Activated T-cell treated with anti-CD3 and anti-CD28 coated beads, Interleukin-2, amount 50 U/mL, for 72 hours (primary cell): ENCODE data around the gene ZSWIM7. TPM values are rescaled to one million over a fixed set of nuclear protein-coding genes. Genes with fewer than 3 reads are reported as not detected.
A peak's percentile ranks its signal among the peaks of the same experiment; 100 is the strongest.

Experiments
- ATAC-seq, 2 donors: fragments of 150-1000 bp; cut with Tn5 transposase; replicated peaks in 1 of 2; 2 replicates each; pipeline ENCODE4 v1.10.0; 2021; ENCODE audit warnings: moderate library complexity in 2 of 2, mild to moderate bottlenecking in 1 of 2
- DNase-seq, 2 donors: peaks; one replicate each; pipeline ENCODE4 v3.0.0; 2021 to 2022; ENCODE audit warnings: mixed read lengths in 1 of 2
- H3K27ac Mint-ChIP-seq: one replicate; pipeline ENCODE4 v1.8.0; 2022; ENCODE audit warnings: mild to moderate bottlenecking, moderate library complexity, mixed read lengths
- H3K27me3 Mint-ChIP-seq: one replicate; pipeline ENCODE4 v1.8.0; 2022; ENCODE audit warnings: low read depth, mixed read lengths
- H3K36me3 Mint-ChIP-seq, 2 donors: one replicate each; pipeline ENCODE4 v1.8.0; 2022; ENCODE audit warnings: mixed read lengths in 2 of 2, mild to moderate bottlenecking in 1 of 2; ENCODE audit not compliant: insufficient read depth in 2 of 2
- H3K4me1 Mint-ChIP-seq: one replicate; pipeline ENCODE4 v1.8.0; 2022; ENCODE audit warnings: low read depth, mixed read lengths
- H3K4me3 Mint-ChIP-seq, 2 donors: one replicate each; pipeline ENCODE4 v1.8.0; 2022; ENCODE audit warnings: mild to moderate bottlenecking in 2 of 2, mixed read lengths in 2 of 2, moderate library complexity in 2 of 2
- H3K9me3 Mint-ChIP-seq, 2 donors: one replicate each; pipeline ENCODE4 v1.8.0; 2022; ENCODE audit warnings: mixed read lengths in 2 of 2
- total RNA-seq, 2 donors: library from RNA; stranded (reverse); gene quantifications; one replicate each; pipeline ENCODE4 v1.2.3, GENCODE V29; 2022

Gene ZSWIM7
- total RNA-seq, 2 donors from 2014 or later, result 14.2 to 14.6 TPM

DNA sequence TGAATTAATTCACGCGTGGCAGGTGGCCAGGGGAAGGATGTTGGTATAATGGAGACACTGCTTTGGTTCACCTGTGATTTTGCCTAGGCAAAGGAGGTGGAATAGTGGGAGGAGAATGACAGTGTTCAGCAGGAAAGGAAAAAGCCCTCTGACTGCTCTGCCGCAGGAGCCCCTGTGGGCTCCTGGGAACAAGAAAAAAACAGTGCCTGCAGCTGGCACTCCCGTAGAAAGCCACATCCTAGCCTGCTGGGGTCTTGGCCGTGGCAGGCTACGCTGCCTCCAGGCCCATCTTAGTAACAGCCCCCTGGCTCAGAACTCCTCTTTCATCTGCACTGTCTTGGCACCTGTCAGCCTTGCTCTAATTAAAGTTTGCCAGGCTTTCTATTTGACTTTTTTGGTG, 34.0 kb downstream of the ZSWIM7 start:
- no peak overlapping the region for H3K4me3 Mint-ChIP-seq
- H3K9me3 Mint-ChIP-seq, result no peaks in the 10 kb centered on the region
- peaks cover 35% of the 10 kb centered on the region for H3K27me3 Mint-ChIP-seq
- no peak overlapping the region for H3K27ac Mint-ChIP-seq
- peaks cover 14% of the 10 kb centered on the region for H3K4me1 Mint-ChIP-seq
- ATAC-seq (no peak), DNase-seq (no peak)
- H3K36me3 Mint-ChIP-seq, result no peaks in the 10 kb centered on the region

DNA sequence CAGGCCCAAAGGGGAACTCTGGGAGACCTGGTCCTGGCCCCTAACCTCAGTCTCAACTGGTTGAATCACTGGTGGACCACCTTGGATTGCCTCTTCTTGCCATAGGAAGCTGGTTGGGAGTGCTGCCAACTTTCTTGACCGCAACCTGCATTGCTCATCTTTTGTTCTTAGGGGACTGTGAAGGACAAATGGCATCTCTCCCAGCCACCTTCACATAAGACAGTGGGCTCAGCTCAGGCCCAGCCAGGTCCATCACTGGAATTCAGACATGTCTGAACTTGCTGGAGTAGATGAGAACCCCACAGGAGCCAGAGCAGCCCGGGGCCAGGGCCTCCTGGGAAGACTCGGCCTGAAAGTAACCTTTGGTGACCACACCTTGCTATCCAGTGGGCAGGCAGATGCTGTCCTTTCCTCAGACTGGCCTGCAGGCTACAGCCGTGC, 35.8 kb downstream of the ZSWIM7 start:
- Mint-ChIP-seq H3K4me1 (peaks cover 27% of the 10 kb centered on the region), H3K27me3 (peaks cover 29% of the 10 kb centered on the region), H3K9me3 (no peaks in the 10 kb centered on the region), H3K27ac (no peak overlapping the region), H3K36me3 (no peaks in the 10 kb centered on the region), H3K4me3 (no peak overlapping the region)
- ATAC-seq (no peak), DNase-seq (no peak)

DNA sequence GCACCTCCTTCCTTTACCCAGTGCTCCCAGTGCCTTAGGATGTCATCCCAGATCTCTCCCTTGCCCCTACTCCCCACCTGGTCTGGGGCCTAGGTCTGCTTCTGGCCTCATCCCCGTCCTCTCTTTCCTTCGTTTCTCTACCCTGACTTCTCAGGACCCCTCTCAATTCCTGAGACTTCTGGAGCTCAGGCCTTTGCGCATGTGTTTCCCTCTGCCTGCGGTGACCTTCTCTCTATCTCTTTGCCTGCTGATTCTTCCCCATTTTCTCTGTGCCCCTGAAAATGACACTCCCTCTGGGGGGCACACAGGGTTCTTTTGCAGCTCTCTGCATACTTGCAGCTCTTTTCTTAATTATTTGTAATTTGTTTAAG, 41.0 kb downstream of the ZSWIM7 start:
- Mint-ChIP-seq H3K27ac (peak overlapping the region; percentile 49), H3K4me1 (peaks cover 40% of the 10 kb centered on the region), H3K4me3 (peak overlapping the region; percentile 33 to 60), H3K27me3 (peaks cover 60% of the 10 kb centered on the region), H3K36me3 (no peaks in the 10 kb centered on the region), H3K9me3 (no peaks in the 10 kb centered on the region)
- DNase-seq (no peak), ATAC-seq (no peak)

GRCh38 chr17:15957608-15958307, 41.7 kb downstream of the ZSWIM7 start:
- no peak for DNase-seq
- no peaks in the 10 kb centered on the region for H3K9me3 Mint-ChIP-seq
- H3K27ac Mint-ChIP-seq, result no peak overlapping the region
- peak overlapping the region in 1 of 2 donors; percentile 66 for H3K4me3 Mint-ChIP-seq
- H3K4me1 Mint-ChIP-seq, result peaks cover 40% of the 10 kb centered on the region
- H3K36me3 Mint-ChIP-seq, result no peaks in the 10 kb centered on the region
- peaks cover 66% of the 10 kb centered on the region for H3K27me3 Mint-ChIP-seq
- no peak for ATAC-seq

DNA sequence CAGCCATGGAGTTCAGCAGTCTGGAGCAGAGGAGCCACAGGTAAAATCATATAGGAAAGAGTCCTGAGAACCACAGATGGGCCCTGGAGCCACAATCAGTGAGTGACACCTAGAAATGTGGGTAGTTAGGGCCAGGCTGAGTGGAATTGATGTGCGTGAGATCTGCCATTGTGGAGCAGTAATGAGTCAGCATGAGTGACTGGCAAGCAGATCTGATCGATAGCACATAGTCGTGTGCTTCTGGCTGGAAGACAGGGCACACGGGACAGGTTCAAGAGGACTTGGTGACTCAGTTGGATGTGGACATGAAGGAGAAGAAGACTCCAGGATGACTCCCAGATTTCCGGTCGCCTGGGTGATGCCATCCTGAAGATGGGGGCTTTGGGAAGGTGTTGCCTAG, 42.3 kb downstream of the ZSWIM7 start:
- Mint-ChIP-seq H3K4me1 (peaks cover 40% of the 10 kb centered on the region), H3K36me3 (no peaks in the 10 kb centered on the region), H3K9me3 (no peaks in the 10 kb centered on the region), H3K27me3 (peaks cover 69% of the 10 kb centered on the region), H3K4me3 (peak overlapping the region; percentile 13 to 66), H3K27ac (no peak overlapping the region)
- ATAC-seq (peak; percentile 75 to 76), DNase-seq (peak; percentile 61 to 68)

- Mint-ChIP-seq H3K4me1 (peaks cover 40% of the 10 kb centered on the region), H3K27me3 (peaks cover 60% of the 10 kb centered on the region), H3K9me3 (no peaks in the 10 kb centered on the region), H3K27ac (no peak overlapping the region), H3K36me3 (no peaks in the 10 kb centered on the region), H3K4me3 (no peak overlapping the region)
- ATAC-seq, result no peak
- no peak for DNase-seq
These were observed 43.5 kb downstream of the ZSWIM7 start for GRCh38 chr17:15955793-15956541.

- no peak overlapping the region for H3K4me3 Mint-ChIP-seq
- no peaks in the 10 kb centered on the region for H3K36me3 Mint-ChIP-seq
- peaks cover 33% of the 10 kb centered on the region for H3K4me1 Mint-ChIP-seq
- H3K9me3 Mint-ChIP-seq, result no peaks in the 10 kb centered on the region
- DNase-seq (no peak), ATAC-seq (no peak)
- H3K27me3 Mint-ChIP-seq, result peaks cover 69% of the 10 kb centered on the region
- no peak overlapping the region for H3K27ac Mint-ChIP-seq
These were observed 45.3 kb downstream of the ZSWIM7 start for GRCh38 chr17:15954222-15954621.

- Mint-ChIP-seq H3K9me3 (no peaks in the 10 kb centered on the region), H3K4me1 (peaks cover 22% of the 10 kb centered on the region), H3K4me3 (no peak overlapping the region), H3K36me3 (no peaks in the 10 kb centered on the region), H3K27ac (no peak overlapping the region), H3K27me3 (peaks cover 61% of the 10 kb centered on the region)
- ATAC-seq (no peak), DNase-seq (no peak)
These were observed 46.4 kb downstream of the ZSWIM7 start for GRCh38 chr17:15952916-15953790.

GRCh38 chr17:15952048-15952532, 47.4 kb downstream of the ZSWIM7 start:
- Mint-ChIP-seq H3K4me1 (peaks cover 12% of the 10 kb centered on the region), H3K27ac (no peak overlapping the region), H3K36me3 (no peaks in the 10 kb centered on the region), H3K9me3 (no peaks in the 10 kb centered on the region), H3K4me3 (no peak overlapping the region), H3K27me3 (peaks cover 56% of the 10 kb centered on the region)
- no peak for DNase-seq
- no peak for ATAC-seq

DNA sequence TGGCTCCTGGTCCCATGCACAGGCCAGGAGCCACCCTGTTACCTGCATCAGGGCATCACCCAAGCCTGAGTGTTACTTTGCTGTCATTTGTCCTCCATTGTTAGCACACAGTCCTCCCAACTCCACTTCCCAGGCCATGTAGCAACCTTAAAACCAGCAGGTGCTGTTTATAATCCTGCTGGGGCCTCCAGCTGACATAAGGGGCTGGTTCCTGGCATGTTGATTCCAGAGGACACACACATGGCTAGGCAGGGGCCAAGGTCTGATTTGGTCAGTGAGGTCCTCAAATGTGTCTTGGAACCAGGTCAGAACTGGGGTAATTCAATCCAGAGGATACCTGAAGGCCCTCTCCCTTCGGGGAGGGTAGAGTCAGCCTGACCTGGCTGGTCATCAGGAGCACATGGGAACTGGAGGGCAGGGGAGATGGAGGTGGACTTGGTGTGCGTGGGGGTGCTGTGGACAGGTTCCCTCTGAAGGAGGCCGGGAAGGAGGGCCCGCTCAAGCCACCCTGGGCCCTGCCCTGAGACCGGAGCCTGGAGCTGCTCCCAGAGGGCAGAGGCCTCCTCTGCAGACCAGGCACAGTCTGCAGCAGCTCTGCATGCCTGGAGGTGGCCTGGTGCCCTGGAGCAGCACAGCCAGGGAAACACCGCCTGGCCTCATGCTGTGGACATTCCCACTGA, 48.0 kb downstream of the ZSWIM7 start:
- Mint-ChIP-seq H3K9me3 (no peaks in the 10 kb centered on the region), H3K27me3 (peaks cover 56% of the 10 kb centered on the region), H3K4me1 (peaks cover 6% of the 10 kb centered on the region), H3K27ac (no peak overlapping the region), H3K36me3 (no peaks in the 10 kb centered on the region), H3K4me3 (no peak overlapping the region)
- peak in 1 of 2 donors; percentile 17 for ATAC-seq
- DNase-seq, result no peak

DNA sequence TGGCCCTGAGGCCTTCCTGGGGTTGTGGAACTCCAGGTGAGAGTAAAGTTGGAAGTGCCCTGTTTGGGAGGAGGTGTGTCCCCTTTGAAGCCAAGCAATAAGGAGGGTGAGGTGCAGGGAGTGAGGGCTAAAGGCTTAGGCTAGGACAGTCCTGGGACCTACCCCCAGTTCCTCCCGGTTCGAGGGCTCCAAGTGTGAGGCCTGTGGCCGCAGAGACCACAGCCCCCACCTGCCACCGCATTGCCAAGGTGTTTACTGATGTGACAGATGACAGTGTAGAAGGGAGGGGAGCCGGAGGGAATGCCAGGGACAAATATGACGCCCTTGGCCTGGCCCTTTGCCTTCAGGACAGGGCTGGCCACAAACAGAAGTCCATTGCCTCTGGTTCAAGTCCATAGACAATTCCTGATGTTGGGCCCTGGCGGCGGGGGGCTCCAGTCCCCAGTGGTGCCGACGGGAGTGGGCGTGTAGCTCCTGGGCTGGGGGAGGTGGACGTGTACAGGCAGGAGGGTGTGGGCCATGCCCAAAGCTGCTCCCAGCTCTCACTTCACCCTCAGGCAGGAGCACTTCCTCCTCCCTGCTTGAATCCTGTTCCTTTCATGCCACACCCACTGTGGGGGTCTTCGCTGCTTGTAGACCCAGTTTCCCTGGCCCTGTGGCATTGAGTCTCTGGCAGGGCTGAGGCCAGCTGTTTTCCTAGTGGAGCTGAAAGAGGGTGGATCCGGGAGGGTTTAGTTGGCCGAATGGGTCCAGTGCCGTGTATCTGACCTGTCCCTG, 51.3 kb downstream of the ZSWIM7 start:
- Mint-ChIP-seq H3K4me3 (no peak overlapping the region), H3K36me3 (no peaks in the 10 kb centered on the region), H3K27ac (no peak overlapping the region), H3K27me3 (peaks cover 45% of the 10 kb centered on the region), H3K9me3 (no peaks in the 10 kb centered on the region), H3K4me1 (peaks cover 7% of the 10 kb centered on the region)
- DNase-seq (no peak), ATAC-seq (no peak)

DNA sequence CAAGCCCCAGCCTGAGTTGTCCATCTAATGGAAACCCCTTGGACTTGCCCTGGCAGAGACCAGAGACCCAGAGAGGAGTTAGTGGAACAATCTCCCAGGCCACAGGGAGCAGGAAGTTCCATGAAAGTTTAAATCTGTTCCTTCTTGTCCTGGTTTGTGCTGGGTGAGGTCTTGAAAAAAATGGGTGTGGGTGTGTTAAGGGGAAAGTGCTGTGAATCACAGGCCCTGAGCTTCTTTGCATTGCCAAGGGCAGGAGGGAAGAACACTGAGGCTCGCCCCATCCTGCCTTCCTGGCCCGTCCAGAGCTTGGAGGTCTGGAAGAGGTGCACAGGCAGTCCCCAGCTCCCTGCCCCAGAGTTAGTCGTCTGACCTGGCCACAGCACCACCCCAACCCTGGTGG, 52.2 kb downstream of the ZSWIM7 start:
- Mint-ChIP-seq H3K27ac (no peak overlapping the region), H3K4me1 (peaks cover 7% of the 10 kb centered on the region), H3K9me3 (no peaks in the 10 kb centered on the region), H3K36me3 (no peaks in the 10 kb centered on the region), H3K27me3 (peaks cover 47% of the 10 kb centered on the region), H3K4me3 (no peak overlapping the region)
- DNase-seq (no peak), ATAC-seq (no peak)
